Raji (cell line): ENCODE measurements around the gene PIP5K1C.

Experiments
- POLR2A ChIP-seq: IDR thresholded peaks from 2 replicates; pipeline ENCODE4 v1.6.1; 2011; ENCODE audit warnings: low read depth, low read length, control low read depth; ENCODE audit not compliant: insufficient read depth

The PIP5K1C gene

GRCh38 chr19:3665681-3666544 lies 34.4 kb downstream of the PIP5K1C start:
- no peak for TF ChIP-seq POLR2A

GRCh38 chr19:3664879-3665642 lies 35.2 kb downstream of the PIP5K1C start:
- peak; percentile 73 for TF ChIP-seq POLR2A

- no peak for TF ChIP-seq POLR2A
These were observed 36.4 kb downstream of the PIP5K1C start for GRCh38 chr19:3663838-3664237.

GRCh38 chr19:3661284-3662238 lies 38.7 kb downstream of the PIP5K1C start:
- TF ChIP-seq POLR2A = no peak

- no peak for TF ChIP-seq POLR2A
These were observed 39.6 kb downstream of the PIP5K1C start for GRCh38 chr19:3660493-3661219.

GRCh38 chr19:3659746-3660112 lies 40.5 kb downstream of the PIP5K1C start:
- no peak for TF ChIP-seq POLR2A

- TF ChIP-seq POLR2A = no peak
These were observed 41.2 kb downstream of the PIP5K1C start for GRCh38 chr19:3658870-3659745.

- TF ChIP-seq POLR2A = no peak
These were observed 42.0 kb downstream of the PIP5K1C start for GRCh38 chr19:3658004-3658869.

GRCh38 chr19:3657395-3657769 lies 42.9 kb downstream of the PIP5K1C start:
- TF ChIP-seq POLR2A = no peak

GRCh38 chr19:3656747-3657394 lies 43.4 kb downstream of the PIP5K1C start:
- TF ChIP-seq POLR2A = no peak

- no peak for TF ChIP-seq POLR2A
These were observed 44.1 kb downstream of the PIP5K1C start for GRCh38 chr19:3656073-3656746.
